ENCODE data around the gene PRSS50.

PRSS50 gene

DNA sequence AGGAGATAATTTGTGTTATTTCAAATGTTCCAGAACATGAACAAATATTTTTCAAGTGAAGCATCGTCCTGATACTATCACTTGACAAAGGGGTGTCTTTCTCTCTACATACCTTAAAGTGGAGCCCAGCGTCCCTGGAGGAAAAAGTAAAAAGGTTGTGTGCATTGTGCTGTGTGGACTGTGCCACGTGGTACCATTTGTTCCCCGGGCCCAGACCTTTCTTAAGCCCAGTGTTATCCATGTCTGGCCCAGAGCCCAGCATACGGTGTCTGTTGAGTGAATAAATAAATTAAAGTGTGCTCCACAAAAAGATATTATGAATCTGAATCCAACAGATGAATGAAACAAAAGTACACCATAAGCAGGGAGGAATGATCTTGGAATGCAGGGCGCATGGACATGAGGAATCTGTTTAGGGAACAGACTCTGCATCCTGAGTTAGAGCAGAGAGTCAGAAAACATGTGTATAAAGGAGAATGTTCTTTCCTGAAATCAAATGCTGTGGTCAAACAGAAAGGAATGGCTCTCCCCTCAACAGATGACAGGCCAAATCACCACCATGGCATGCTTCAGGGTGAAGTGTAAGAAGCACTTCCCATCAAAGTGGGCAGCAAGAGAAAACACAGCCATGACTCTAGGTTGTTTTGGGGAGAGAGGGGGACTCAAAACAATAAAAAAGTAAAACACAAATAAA is 8.1 kb upstream of the PRSS50 start:
- DNase-seq (ENCODE audit: low read depth, low spot score): no peak

DNA sequence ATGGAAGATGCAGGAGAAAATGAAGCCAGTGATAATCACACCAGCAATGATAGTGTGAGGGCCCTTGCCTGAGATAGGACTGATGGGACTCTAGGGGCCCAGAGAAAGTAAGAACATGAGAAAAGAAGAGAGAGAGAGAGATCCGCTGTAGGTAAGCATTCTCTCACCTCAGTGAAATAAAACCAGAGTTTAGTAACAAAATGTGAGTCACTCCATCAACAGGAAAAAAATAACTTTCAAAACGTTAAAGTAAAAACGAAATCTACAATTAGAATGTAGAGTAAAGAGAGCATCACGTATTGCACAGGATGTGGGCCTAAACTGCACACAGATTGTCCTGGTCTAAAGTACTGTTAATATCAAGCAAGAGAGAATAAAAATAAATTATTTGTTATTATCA is 6.8 kb upstream of the PRSS50 start:
- no peak for DNase-seq (ENCODE audit: low read depth, low spot score)

DNA sequence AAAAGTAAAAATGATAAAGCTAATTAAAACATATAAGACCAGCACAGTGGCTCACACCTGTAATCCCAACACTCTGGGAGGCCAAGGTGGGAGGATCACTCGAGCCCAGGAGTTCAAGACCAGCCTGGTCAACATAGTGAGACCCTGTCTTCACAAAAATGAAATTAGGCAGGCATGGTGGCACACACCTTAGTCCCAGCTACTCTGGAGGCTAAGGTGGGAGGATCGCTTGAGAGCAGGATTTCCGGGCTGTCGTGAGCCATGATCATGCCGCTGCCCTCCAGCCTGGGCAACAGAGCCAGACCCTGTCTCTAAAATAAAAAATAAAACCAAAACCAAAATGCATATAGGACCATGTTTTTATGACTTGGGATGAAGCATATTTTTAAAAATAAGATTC is 4.8 kb upstream of the PRSS50 start:
- no peak for DNase-seq (ENCODE audit: low read depth, low spot score)

DNA sequence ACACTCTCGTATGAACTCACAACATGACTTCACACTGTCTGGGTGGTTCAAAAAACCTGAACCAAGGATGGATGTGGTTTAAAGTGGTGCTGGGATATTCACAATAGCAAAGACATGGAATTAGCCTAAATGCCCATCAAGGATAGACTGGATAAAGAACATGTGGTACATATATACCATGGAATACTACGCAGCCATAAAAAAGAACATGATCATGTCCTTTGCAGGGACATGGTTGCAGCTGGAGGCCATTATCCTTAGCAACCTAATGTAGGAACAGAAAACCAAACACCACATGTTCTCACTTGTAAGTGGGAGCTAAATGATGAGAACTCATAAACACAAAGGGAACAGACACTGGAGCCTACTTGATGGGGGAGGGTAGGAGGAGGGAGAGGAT is 3.3 kb upstream of the PRSS50 start:
- no peak for DNase-seq (ENCODE audit: low read depth, low spot score)

DNA sequence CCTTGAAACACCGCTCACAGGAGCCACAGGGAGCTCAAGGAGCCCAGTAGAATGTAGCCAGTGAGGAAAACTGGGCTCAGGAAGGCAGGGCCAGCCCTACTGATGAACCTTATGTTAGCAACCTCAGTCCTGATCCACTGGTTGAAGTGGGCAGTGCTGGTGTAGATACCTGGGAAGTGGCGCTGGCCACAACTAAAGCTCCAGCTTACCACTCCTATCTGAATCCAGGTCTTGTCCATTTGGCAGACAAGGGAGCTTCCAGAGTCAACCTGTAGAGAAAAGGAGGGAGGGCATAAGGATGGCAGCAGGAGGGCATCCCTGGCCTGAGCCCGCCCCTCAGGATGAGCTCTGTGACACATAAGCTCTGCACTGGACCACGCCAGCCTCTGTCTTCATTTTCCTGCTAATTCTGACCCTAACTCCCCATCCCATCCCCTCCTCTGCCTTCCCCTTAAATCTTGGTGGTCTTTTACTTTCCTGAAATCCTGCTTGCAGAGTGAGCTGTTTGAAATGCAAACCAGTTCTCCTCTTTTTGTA is 2.1 kb upstream of the PRSS50 start:
- no peak for DNase-seq (ENCODE audit: low read depth, low spot score)

DNA sequence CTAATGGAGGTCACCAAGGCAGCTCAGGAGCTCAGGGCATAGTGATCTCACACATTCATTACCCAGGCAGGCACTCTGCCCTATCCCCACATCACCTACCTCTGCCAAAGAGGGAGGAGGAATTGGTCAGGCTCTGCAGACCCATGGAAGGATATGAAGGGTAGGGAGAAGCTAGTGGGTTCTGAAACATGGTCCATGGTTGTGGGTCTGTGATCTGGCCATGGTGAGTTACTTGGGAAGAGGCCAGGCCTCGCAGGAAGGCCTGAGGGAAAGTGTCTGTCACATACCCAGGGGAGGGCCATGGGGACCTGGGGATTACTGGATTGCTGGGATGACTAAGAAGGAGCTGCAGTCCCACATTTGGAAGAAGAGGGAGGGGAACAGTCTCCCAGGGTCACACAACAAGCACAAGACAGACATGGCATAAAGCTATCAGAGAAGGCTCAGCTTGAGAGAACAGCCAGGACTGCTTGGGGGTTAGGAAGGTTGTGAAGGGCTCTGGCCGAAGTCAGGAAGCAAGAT is 1.4 kb upstream of the PRSS50 start:
- no peak for DNase-seq (ENCODE audit: low read depth, low spot score)

DNA sequence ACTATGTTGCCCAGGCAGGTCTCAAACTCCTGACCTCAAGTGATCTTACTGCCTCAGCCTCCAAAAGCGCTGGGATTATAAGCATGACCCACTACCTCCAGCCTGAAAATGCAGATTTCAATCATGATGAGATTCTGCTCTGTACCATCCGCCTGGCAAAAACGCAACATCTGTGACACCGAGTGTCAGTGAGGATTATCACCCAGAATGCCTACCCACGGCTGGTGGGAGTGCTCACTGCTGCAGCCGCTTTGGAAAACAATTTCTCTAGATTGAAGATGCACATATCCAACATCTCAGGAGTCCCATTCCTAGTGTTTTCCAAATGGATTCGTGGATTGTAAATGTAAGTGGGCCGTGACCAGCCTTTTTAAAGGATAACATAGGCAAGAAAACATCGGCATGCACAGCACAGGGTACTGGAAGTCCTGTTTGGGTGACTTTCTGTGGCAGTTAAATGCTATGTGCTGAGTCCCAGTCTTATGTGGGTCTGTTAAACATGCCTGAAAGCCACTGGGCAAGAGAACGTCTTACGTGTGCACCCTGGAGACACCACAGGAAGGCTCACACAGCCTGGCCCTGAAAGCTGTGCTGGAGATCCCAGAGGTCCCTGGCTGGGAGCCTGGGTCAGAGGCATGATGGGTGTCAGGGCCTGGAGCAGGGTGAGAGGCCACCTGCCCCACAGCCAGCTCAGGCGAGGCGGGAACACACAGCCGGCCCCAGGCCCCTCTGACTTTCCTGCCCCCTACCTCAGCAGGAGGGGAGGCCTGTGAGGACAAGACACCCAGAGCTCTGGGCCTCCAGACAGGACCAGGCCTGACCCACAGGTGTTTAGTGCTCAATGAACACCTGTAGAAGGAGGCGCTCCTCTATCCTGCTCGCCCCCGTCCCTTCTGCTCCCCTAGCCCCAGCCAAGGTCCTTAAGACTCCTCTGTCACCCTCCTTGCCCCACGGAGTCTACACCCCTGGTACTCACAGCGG is 918 bp downstream of the PRSS50 start:
- no peak for DNase-seq (ENCODE audit: low read depth, low spot score)

DNA sequence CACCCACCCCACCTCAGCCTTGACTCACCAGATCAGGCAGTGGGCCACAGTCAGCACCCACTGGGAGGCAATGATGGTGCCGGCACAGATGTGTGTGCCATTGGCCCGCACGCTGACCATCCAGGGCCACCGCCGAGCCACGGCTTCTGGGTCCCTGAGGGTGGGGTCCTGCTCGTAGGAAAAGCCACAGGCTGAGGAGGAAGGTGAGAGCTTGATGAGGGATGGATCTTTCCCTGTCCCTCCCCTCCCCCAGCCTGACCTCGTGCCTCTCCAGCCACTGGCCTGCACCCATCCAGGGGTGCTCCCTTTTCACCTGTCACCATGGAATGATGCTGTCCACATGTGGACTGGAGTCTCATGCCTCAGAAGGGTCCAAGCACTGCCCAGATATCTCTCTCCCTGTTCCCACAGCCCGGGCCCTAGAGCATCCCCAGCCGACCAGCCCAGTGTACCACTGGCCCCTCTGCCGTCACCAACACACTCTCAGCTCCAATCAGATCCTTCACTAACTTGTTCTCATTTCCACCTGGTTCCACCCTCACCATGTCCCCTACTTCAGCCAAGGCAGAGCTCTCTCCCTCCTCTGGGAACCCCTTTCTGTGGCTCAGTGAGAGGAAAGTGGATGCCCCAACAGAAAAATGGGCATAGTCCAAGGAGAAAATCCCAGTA is 2.0 kb downstream of the PRSS50 start:
- no peak for DNase-seq (ENCODE audit: low read depth, low spot score)

DNA sequence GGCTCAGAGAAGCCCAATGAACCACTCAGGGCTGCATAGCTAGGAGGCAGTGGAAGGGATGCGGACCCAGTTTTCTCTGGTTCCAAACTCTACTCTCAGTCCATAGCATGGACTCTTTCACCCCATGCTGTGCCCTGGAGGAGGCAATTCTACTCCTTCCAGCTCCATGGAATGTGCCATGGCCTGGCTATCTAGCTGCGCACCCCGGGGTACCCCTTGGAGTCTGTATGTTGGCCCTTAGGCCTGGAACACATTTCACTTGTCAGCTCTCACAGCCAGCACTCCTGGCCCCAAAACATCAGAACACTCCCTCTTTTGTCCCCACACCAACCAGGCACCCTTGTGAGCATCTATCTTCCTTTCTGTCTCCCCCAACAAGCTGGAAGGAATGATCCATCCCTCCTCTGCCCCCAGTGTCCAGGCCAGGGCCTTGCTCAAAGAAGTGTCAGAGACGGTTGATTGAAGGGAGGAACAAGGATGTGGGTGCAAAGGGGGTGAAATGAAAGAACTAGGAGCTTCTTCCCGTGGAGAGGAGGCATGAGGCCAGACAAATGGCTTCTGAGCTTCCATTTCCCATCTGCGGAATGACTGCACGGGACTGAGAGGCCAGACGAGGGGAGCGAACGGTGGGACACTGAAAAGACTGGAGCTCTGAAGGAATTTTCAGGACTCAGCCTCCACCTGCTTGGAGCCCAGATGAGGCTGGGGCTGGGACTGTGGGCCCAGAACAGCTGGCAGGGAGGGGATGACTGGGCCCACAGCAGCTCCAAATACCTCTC is 2.8 kb downstream of the PRSS50 start:
- DNase-seq (ENCODE audit: low read depth, low spot score): no peak

DNA sequence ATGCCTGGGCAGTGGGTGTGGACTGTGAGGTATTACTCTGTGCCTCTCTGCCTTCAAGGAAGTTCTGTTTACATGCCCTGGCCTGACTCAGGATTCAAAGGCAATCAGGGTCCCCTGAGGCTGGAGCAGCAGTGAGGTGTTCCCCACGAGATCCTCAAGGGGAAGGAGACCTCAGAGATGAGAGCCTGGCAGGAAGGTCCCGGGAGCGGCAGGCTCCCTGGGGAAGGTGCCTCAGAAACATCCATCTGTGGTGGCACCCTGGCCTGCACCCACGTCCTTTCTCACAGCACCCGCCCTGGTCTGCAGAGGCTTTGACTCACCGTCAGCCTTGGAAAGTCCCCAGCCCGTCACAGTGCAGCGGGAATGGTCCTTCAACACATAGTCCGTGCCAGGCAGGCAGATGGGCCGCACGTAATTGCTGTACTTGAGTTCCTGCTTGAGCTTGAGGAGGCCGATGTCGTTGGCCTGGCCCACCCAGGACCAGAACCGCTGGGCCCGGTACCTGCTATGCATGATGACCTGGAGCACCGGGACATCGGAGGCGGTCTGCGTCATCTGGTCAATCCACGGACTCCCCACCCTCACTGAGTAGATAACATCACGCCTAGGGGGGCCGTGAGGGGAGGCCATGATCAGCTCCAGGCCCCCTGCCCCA is 3.6 kb downstream of the PRSS50 start:
- DNase-seq (ENCODE audit: low read depth, low spot score): no peak

DNA sequence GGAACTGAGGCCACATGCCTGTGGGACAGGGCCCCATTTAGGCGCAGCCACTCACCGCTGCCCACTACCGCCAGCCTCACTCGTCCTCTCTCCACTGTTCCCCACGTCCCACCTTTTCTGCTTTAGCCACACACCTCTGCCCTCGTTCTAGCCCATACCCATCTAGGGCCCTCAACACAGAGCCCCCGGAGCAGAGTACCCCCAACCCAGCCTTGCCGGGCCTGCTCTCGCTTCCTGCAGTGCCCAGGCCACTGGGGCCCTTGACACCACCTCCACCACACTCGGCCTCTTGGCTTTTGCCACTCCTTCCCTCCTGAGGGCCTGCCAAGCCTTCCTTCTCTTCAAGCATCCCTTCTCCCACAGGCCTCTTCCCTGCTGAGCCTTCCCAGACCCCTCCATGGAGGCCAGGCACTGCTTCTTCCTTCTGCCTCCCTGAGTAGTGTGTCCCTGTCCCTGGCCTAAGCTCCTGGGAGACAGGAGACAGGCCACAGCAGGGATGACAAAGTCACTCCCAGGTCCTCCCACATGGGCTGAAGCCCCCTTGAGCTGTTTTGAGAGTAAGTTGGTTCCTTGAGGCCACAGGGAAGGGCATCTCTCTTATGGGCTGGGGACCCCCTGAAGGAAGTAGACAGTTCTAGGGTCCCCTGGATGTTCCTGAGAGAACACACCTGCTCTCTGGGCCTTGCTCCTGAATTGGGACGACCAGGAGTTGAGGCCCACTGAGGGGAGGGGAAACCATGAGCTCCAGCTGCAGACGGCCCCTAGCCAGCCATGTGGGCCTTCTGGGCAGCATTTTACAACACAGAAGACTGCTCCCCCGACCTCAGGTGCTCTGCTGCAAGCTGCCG is 4.4 kb downstream of the PRSS50 start:
- no peak for DNase-seq (ENCODE audit: low read depth, low spot score)

DNA sequence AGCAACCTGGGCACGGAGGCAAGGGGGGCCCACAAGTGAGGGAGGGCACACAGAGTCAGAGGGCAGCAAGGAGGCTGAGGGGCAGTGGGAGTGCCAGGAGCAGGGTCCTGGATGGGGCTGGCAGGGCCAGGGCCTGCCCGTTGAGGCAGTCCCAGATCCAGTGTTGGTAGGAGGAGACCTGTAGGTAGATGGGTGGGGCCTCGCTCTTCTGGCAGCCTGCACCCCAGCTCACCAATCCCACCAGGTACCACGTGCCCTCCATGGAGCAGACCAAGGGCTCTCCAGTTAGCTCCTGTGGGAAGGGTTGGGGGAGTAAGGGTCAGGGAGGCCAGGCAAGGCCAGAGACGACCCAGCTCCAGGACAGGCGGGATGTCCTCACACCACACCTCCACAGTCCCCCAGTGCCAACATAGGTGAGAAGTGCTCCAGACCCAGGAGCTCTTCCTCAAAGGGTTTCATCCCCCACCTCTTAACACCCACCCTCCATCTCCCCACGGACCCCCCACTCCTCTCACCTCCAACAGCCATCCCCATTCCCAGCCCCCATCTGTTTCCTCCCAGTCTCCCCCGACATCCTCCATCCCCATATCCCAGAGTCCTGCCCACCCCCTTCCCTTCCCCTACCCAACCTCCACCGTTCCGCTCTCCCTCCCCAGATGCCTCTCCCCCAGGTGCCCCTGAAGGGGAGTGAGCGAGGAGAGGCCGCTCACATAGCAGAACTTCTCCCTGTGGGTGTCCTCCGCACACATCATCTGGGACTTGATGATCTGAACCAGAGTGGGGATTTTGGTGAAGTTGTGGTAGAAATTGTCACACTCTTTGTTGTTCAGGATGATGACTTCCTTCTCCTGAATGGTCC is 5.2 kb downstream of the PRSS50 start:
- no peak for DNase-seq (ENCODE audit: low read depth, low spot score)

DNA sequence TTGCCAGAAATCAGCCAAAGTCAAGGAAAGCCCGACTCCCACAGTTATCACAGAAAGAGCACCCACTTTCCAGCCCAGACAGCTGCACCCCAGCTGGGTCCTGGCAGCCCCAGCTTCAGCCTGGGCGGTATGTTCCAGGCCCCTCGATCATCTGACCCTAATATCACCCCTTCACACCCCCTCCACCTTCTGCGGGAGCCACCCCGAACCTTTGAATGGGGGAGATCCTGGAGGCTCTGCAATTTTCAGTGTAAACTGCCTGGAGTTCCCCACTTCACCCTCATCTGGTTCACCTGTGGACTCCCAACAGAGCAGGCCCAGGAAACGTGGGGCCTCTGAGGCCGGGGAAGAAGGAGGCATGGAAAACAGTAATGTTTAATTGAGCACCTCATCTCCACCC is 5.9 kb downstream of the PRSS50 start:
- no peak for DNase-seq (ENCODE audit: low read depth, low spot score)

DNA sequence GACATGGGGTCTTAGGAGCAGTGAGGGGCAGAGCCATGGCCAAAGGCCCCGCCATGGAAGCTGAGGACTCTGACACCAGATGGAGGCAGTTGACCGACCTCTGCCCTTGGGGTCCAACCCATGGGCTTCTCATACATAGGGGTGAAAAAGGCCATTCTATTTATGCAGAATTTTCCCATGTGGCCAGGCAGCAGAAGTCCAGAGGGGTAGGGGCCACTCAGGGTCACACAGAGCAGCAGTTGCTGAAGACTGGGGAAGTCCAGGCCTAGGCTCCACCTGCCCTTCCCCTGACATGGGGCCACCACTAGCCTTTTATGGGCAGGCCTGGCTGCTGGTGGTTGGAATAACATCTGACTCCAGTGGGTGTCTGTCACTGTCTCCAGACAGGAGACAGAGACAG is 6.4 kb downstream of the PRSS50 start:
- DNase-seq (ENCODE audit: low read depth, low spot score): no peak

DNA sequence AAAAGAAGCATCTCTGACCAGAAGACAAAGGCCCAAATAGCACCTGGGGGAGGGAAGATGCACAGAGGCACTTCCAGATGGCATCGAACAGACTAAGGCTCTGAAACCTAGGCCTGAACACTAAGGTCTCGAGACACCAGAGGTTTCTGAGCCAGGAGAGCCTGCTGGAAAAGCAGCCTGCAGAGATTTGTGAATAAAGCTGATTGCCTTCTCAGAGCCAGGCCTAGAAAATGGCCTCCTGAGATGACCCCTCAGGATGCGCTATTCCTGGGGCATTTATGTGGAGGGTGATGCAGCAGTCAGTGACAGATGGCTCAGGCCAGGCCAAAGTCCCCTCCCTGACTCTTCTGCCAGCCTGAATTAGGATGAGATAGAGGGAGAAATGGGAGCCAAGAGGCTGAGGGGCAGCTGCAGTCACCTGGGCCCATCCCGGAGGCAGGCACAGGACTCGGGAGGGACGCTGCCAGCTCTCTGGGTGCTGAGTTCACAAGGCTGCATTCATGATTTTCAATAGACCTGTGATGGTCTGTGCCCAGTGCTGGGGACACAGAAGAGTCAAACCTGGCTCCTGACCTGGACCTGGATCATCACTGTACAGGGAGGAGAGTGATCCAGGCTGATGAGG is 6.9 kb downstream of the PRSS50 start:
- DNase-seq (ENCODE audit: low read depth, low spot score): no peak

DNA sequence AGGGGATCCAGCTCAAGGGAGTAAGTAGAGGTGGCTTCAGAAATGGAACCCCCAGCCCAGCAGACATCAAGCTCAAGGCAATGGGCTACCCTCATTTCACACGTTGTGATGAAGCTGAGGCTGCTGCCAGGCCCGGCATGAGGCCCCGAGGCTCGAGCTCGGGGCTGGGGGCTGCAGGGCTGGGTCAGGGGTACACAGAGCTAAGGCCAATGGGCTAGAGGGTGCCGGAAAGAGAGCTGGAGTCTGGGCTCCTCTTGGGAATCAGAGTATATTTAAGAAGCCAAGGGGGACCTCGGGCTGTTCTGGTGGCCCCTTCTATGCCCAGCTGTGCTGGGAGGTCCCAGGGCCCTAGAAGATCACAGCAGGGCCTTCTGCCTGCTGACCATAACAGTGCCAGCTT is 7.4 kb downstream of the PRSS50 start:
- no peak for DNase-seq (ENCODE audit: low read depth, low spot score)

DNA sequence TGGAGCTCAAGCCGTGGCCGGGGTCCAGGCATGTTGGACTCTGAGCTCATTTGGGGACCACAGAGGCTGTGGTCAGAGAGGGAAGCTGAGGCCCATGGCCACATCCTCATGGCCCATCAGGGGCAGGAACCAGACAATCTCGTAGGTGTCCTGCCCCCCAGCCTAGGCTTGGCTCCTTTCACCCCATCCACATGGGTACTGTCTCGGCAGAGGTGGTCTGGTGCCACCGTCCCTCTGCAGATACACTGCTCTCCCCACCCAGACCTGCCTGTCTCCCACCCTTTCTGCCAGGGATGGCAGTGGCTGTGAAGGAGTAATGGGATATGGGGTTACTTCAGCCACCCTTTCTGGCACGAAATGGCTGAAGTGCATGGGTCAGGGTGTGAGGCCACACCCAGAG is 7.9 kb downstream of the PRSS50 start:
- DNase-seq (ENCODE audit: low read depth, low spot score): no peak

DNA sequence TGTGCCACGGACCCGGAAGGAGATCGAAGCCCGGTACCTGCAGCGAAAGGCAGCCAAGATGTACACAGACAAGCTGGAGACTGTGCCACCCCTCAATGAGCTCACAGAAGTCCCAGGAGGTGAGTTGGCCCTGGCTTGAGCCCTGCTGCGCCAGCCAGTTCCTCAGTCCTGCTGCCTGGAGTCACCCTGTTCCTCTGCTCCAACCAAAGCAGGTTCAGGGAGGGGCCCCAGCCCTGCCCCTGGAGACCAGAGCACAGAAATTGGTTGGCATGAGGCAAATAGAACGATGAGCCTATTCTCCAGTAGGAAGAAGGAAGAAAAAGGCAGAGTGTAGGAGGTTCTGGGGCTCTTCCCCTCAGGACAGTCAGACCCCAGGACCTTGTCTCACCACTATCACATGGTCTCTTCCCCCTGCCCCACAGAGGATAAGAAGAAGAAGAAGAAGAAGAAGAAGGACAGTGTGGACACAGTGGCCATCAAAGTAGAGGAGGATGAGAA is 8.5 kb downstream of the PRSS50 start:
- no peak for DNase-seq (ENCODE audit: low read depth, low spot score)

All from activated CD4-positive, CD25-positive, alpha-beta regulatory T cell treated with anti-CD3 and anti-CD28 coated beads, Interleukin-2, amount 50 U/mL, for 16 hours (primary cell).